Mesenchymal stem cell (in vitro differentiated cells and primary cell): ENCODE data around the gene LRP11.

ENCODE experiments used
- DNase-seq: peaks from one replicate; pipeline ENCODE4 v3.0.0-alpha.2; 2013
- H2AFZ ChIP-seq: one replicate; pipeline ENCODE4 v1.6.1; 2013; ENCODE audit warnings: low read depth, mild to moderate bottlenecking, control low read depth, inconsistent platforms, low read length, moderate library complexity
- H2AK5ac ChIP-seq: 2 replicates; pipeline ENCODE4 v1.6.1; 2013; ENCODE audit warnings: low read length, moderate library complexity, mild to moderate bottlenecking, inconsistent platforms; ENCODE audit not compliant: severe bottlenecking
- H2BK120ac ChIP-seq: one replicate; pipeline ENCODE4 v1.6.1; 2013; ENCODE audit warnings: low read depth, mild to moderate bottlenecking, inconsistent platforms, low read length, moderate library complexity
- H2BK12ac ChIP-seq, 2 experiments: one replicate each; pipeline ENCODE4 v1.6.1; 2013; ENCODE audit warnings: inconsistent platforms in 2 of 2, low read length in 2 of 2, mild to moderate bottlenecking in 2 of 2, moderate library complexity in 2 of 2, control low read depth in 1 of 2
- H2BK15ac ChIP-seq: one replicate; pipeline ENCODE4 v1.6.1; 2013; ENCODE audit warnings: mild to moderate bottlenecking, low read depth, inconsistent platforms; ENCODE audit not compliant: poor library complexity, severe bottlenecking
- H2BK5ac ChIP-seq: 2 replicates; pipeline ENCODE4 v1.6.1; 2013; ENCODE audit warnings: low read depth, mild to moderate bottlenecking, low read length, control low read depth, inconsistent platforms; ENCODE audit not compliant: poor library complexity, severe bottlenecking
- H3K14ac ChIP-seq, 2 experiments: one replicate each; pipeline ENCODE4 v1.6.1; 2013; ENCODE audit warnings: inconsistent platforms in 2 of 2, low read length in 2 of 2, control low read depth in 1 of 2, mild to moderate bottlenecking in 1 of 2, moderate library complexity in 1 of 2
- H3K18ac ChIP-seq, 2 experiments: one replicate each; pipeline ENCODE4 v1.6.1; 2013; ENCODE audit warnings: inconsistent platforms in 2 of 2, low read length in 2 of 2, control low read depth in 1 of 2, low read depth in 1 of 2, mild to moderate bottlenecking in 1 of 2
- H3K23ac ChIP-seq, 2 experiments: one replicate each; pipeline ENCODE4 v1.6.1; 2013; ENCODE audit warnings: inconsistent platforms in 2 of 2, low read length in 2 of 2, mild to moderate bottlenecking in 2 of 2, moderate library complexity in 2 of 2, control low read depth in 1 of 2
- H3K27ac ChIP-seq: 2 replicates; pipeline ENCODE4 v1.5.1; 2013; ENCODE audit warnings: mild to moderate bottlenecking, moderate library complexity, low read length, control low read depth, inconsistent platforms; ENCODE audit not compliant: poor library complexity, severe bottlenecking
- H3K27me3 ChIP-seq, 2 experiments: 2 replicates each; pipeline versions ENCODE4 v1.6.1 to v1.7.0; 2013; ENCODE audit warnings: low read length in 2 of 2, mild to moderate bottlenecking in 2 of 2, moderate library complexity in 2 of 2, control low read depth in 1 of 2, inconsistent platforms in 1 of 2; ENCODE audit not compliant: control insufficient read depth in 1 of 2, insufficient read depth in 1 of 2
- H3K36me3 ChIP-seq, 2 experiments: 2 replicates each; pipeline versions ENCODE4 v1.6.1 to v1.7.0; 2013; ENCODE audit warnings: low read length in 2 of 2, control low read depth in 1 of 2, inconsistent platforms in 1 of 2, low read depth in 1 of 2, mild to moderate bottlenecking in 1 of 2; ENCODE audit not compliant: insufficient read depth in 2 of 2, control insufficient read depth in 1 of 2
- H3K4ac ChIP-seq, 2 experiments: one replicate each; pipeline ENCODE4 v1.6.1; 2013; ENCODE audit warnings: inconsistent platforms in 2 of 2, low read length in 2 of 2, mild to moderate bottlenecking in 2 of 2, moderate library complexity in 2 of 2, control low read depth in 1 of 2, low read depth in 1 of 2
- H3K4me1 ChIP-seq: 2 replicates; pipeline ENCODE4 v1.6.1; 2013; ENCODE audit warnings: low read depth, low read length, control low read depth; ENCODE audit not compliant: control insufficient read depth, insufficient read depth
- H3K4me2 ChIP-seq: 2 replicates; pipeline ENCODE4 v1.6.1; 2013; ENCODE audit warnings: low read length, mild to moderate bottlenecking, inconsistent platforms; ENCODE audit not compliant: poor library complexity, severe bottlenecking
- H3K4me3 ChIP-seq, 2 experiments: 2 replicates each; pipeline versions ENCODE4 v1.5.1 to v1.7.0; 2013; ENCODE audit warnings: low read length in 2 of 2, mild to moderate bottlenecking in 2 of 2, control low read depth in 1 of 2, low read depth in 1 of 2; ENCODE audit not compliant: insufficient read depth in 1 of 2
- H3K79me1 ChIP-seq: replicated peaks from 2 replicates; pipeline ENCODE4 v1.6.1; 2013; ENCODE audit warnings: mild to moderate bottlenecking, control low read depth, low read length, inconsistent platforms; ENCODE audit not compliant: poor library complexity, severe bottlenecking
- H3K9ac ChIP-seq: 2 replicates; pipeline ENCODE4 v1.7.0; 2013; ENCODE audit warnings: mild to moderate bottlenecking, low read length, moderate library complexity
- H3K9me3 ChIP-seq: 2 replicates; pipeline ENCODE4 v1.7.0; 2013; ENCODE audit warnings: mild to moderate bottlenecking, low read length; ENCODE audit not compliant: control insufficient read depth
- H4K8ac ChIP-seq: one replicate; pipeline ENCODE4 v1.6.1; 2013; ENCODE audit warnings: inconsistent platforms, mild to moderate bottlenecking, low read length, moderate library complexity
- H4K91ac ChIP-seq: one replicate; pipeline ENCODE4 v1.6.1; 2013; ENCODE audit warnings: mild to moderate bottlenecking, low read length, inconsistent platforms
- WGBS: methylation state at CpG from one replicate; pipeline ENCODE4 v1.1.7; 2013; ENCODE audit warnings: mixed read lengths; 5-methylcytosine and 5-hydroxymethylcytosine counted together

LRP11 gene

GRCh38 chr6:149861603-149862423 lies 2.3 kb downstream of the LRP11 start:
- no peak overlapping the region for H2AFZ ChIP-seq
- 77% methylated on average over 12 of the region's 14 CpGs for WGBS
- no peaks in the 10 kb centered on the region for H3K36me3 ChIP-seq

DNA sequence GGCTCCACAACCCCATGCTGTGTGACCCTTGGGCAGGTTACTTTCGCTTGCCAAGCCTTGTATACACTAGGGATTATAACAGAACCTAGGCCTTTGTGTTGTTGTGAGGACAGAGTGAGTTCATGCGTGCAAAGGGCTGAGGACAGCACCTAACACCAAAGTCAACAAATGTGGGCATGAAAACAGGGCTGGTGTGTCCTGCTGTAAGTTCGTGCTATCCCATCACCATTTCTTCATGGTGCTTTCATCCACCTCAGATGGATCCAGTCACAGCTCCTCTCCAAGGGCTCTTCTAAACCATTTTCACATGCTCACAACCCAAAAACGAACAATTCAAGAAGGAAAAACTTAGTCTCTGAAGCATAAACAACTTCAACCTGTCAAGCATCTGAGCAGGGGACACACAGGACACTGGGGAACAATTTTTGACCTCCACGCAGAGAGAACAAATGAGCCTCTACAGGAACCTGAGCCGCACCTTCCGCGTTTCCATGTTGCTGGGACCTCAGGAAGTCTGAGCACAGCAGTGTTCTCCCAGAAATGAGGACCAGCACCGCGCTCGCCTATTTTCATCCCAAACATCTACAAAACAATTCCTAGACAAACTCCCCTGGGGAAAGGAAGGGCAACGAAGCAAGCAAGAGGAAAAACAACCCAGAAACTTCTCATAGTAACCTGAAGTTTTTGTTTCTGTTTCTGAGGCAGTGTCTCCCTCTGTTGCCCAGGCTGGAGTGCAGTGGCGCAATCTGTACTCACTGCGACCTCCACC lies 3.1 kb downstream of the LRP11 start:
- Histone ChIP-seq H3K9ac (no peak overlapping the region), H4K91ac (peak overlapping the region; percentile 29), H3K4me2 (no peak overlapping the region), H2AFZ (no peak overlapping the region), H2BK12ac (peak overlapping the region; percentile 42 to 75), H2AK5ac (no peak overlapping the region), H2BK120ac (peak overlapping the region; percentile 55), H2BK15ac (no peak overlapping the region), H3K18ac (peak overlapping the region in 1 of 2 experiments; percentile 29), H3K23ac (no peak overlapping the region), H3K14ac (no peak overlapping the region), H3K27me3 (no peaks in the 10 kb centered on the region), H4K8ac (no peak overlapping the region), H3K36me3 (no peaks in the 10 kb centered on the region), H3K27ac (no peak overlapping the region), H3K4me1 (peaks cover 17% of the 10 kb centered on the region), H3K9me3 (no peaks in the 10 kb centered on the region), H3K79me1 (peaks cover 22% of the 10 kb centered on the region), H3K4ac (no peak overlapping the region), H3K4me3 (no peak overlapping the region), H2BK5ac (no peak overlapping the region)
- 79% methylated on average over 14 of the region's 14 CpGs for WGBS
- DNase-seq: peak; percentile 44

More at GRCh38 chr6:149861603-149862423, 2.3 kb downstream of the LRP11 start:
- peak; percentile 81 for DNase-seq
- Histone ChIP-seq H3K4me1 (peaks cover 15% of the 10 kb centered on the region), H2BK120ac (no peak overlapping the region), H3K23ac (peak overlapping the region in 1 of 2 experiments; percentile 16), H2BK12ac (peak overlapping the region in 1 of 2 experiments; percentile 49), H3K4ac (no peak overlapping the region), H3K9ac (peak overlapping the region; percentile 98), H2BK5ac (no peak overlapping the region), H3K18ac (peak overlapping the region in 1 of 2 experiments; percentile 19), H3K27ac (no peak overlapping the region), H3K9me3 (no peaks in the 10 kb centered on the region), H2AK5ac (no peak overlapping the region), H3K27me3 (no peaks in the 10 kb centered on the region), H3K79me1 (peaks cover 20% of the 10 kb centered on the region), H3K4me2 (no peak overlapping the region), H3K4me3 (peak overlapping the region in 1 of 2 experiments; percentile 89), H2BK15ac (no peak overlapping the region), H3K14ac (no peak overlapping the region), H4K91ac (no peak overlapping the region), H4K8ac (peak overlapping the region; percentile 1)

GRCh38 chr6:149860513-149860833 lies 3.7 kb downstream of the LRP11 start:
- H3K9ac ChIP-seq: no peak overlapping the region
- peak overlapping the region in 1 of 2 experiments; percentile 15 for H3K14ac ChIP-seq
- 97% methylated on average over 5 of the region's 5 CpGs for WGBS
- no peak overlapping the region for H3K23ac ChIP-seq
- H2BK12ac ChIP-seq: peak overlapping the region; percentile 42 to 75
- H2BK15ac ChIP-seq: no peak overlapping the region
- H3K4me1 ChIP-seq: peaks cover 17% of the 10 kb centered on the region
- peak overlapping the region in 1 of 2 experiments; percentile 63 for H3K4ac ChIP-seq
- no peak for DNase-seq
- no peak overlapping the region for H2BK120ac ChIP-seq
- peak overlapping the region; percentile 29 for H4K91ac ChIP-seq
- H3K9me3 ChIP-seq: no peaks in the 10 kb centered on the region
- peak overlapping the region; percentile 69 for H4K8ac ChIP-seq
- no peak overlapping the region for H3K4me2 ChIP-seq
- no peaks in the 10 kb centered on the region for H3K27me3 ChIP-seq
- H2BK5ac ChIP-seq: no peak overlapping the region
- no peak overlapping the region for H2AK5ac ChIP-seq
- no peak overlapping the region for H3K4me3 ChIP-seq
- H3K79me1 ChIP-seq: peaks cover 22% of the 10 kb centered on the region
- H3K27ac ChIP-seq: no peak overlapping the region
- no peaks in the 10 kb centered on the region for H3K36me3 ChIP-seq
- H3K18ac ChIP-seq: peak overlapping the region in 1 of 2 experiments; percentile 29
- no peak overlapping the region for H2AFZ ChIP-seq

DNA sequence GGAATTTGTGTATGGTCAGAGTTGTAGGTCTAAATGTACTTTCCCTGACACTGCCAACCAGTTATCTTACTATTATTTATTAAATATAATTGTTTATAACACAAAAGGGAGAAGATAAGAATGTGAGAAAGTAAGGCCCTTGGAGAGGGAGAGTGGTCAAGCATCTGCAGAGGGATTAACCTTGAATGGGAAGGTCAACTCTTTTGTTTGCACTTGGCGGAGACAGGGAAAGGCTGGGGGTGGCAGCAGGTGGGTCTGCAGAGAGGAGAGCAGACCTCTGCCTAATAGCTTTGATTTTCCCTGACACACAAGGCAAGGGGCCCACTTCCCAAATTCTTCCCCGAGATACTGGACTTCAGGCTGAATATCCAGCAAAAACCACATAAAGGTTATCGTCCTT lies 4.2 kb downstream of the LRP11 start:
- Histone ChIP-seq H2AK5ac (no peak overlapping the region), H3K4ac (no peak overlapping the region), H4K91ac (no peak overlapping the region), H2BK120ac (no peak overlapping the region), H3K27ac (no peak overlapping the region), H4K8ac (no peak overlapping the region), H2BK15ac (no peak overlapping the region), H3K9me3 (no peaks in the 10 kb centered on the region), H3K4me3 (no peak overlapping the region), H3K36me3 (no peaks in the 10 kb centered on the region), H3K4me1 (peaks cover 17% of the 10 kb centered on the region), H3K18ac (no peak overlapping the region), H3K4me2 (no peak overlapping the region), H3K27me3 (no peaks in the 10 kb centered on the region), H2BK12ac (no peak overlapping the region), H3K79me1 (peaks cover 22% of the 10 kb centered on the region), H2BK5ac (no peak overlapping the region), H3K14ac (no peak overlapping the region), H3K9ac (no peak overlapping the region), H3K23ac (no peak overlapping the region), H2AFZ (no peak overlapping the region)
- no peak for DNase-seq
- WGBS: 76% methylated on average over 3 of the region's 3 CpGs
